Fibroblast of lung (primary cell): Measurements from ENCODE around the gene IGFBP5.

Experiments
- EZH2 ChIP-seq: IDR thresholded peaks from 2 replicates; pipeline ENCODE4 v1.5.1; 2012; ENCODE audit warnings: low read length, control low read depth, mild to moderate bottlenecking; ENCODE audit errors: missing control alignments
- TF ChIP-seq, protein P1 (sequence below), 2 donors: IDR thresholded peaks in 1 of 2; conservative IDR thresholded peaks in 1 of 2; 1 replicate in 1 of 2; 2 replicates in 1 of 2; pipeline ENCODE4 v1.5.1; 2011 to 2012; ENCODE audit warnings: low read length in 2 of 2, control low read depth in 1 of 2, inconsistent platforms in 1 of 2, low read depth in 1 of 2, mild to moderate bottlenecking in 1 of 2

DNA sequence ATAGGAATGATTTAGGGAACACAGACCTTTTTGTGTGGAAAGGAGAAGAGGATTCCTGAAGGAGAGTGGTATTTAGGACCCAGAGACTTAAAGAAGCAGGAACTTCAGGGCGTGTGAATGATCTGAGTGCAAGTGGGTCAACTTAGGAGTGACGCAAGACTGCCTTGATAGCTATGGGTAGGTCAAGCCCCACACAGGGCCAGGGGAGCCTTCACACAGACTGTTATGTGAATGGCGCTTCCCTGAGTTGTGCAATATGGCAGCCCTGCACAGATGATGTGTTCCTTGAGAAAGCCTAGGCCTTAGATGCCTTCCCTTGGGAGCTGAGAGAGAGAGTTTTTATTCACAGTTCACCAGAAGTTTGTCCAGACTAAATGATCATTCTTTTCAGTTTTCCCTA lies 47.1 kb upstream of the IGFBP5 start:
- TF ChIP-seq, protein P1, sequence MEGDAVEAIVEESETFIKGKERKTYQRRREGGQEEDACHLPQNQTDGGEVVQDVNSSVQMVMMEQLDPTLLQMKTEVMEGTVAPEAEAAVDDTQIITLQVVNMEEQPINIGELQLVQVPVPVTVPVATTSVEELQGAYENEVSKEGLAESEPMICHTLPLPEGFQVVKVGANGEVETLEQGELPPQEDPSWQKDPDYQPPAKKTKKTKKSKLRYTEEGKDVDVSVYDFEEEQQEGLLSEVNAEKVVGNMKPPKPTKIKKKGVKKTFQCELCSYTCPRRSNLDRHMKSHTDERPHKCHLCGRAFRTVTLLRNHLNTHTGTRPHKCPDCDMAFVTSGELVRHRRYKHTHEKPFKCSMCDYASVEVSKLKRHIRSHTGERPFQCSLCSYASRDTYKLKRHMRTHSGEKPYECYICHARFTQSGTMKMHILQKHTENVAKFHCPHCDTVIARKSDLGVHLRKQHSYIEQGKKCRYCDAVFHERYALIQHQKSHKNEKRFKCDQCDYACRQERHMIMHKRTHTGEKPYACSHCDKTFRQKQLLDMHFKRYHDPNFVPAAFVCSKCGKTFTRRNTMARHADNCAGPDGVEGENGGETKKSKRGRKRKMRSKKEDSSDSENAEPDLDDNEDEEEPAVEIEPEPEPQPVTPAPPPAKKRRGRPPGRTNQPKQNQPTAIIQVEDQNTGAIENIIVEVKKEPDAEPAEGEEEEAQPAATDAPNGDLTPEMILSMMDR (conservative IDR thresholded peaks at IDR 0.05 in 1 of 2, IDR thresholded peaks at IDR 0.05 in 1 of 2; ENCODE audit: low read depth in 1 of 2, low read length in 2 of 2): no peak
- no peak for TF ChIP-seq EZH2
